SU-DHL-6 (cell line): Measurements from ENCODE around the gene MORN5.

Source experiments
- H2AFZ ChIP-seq: fragments of 200-600 bp; sonication (generic); 2 replicates; pipeline ENCODE4 v1.6.1; 2014; ENCODE audit warnings: low read depth, mild to moderate bottlenecking, moderate library complexity, mixed read lengths, antibody characterized with exemption, low read length; ENCODE audit not compliant: severe bottlenecking
- H3F3A ChIP-seq: fragments of 200-600 bp; shearing (Covaris generic); 2 replicates; pipeline ENCODE4 v1.6.0; 2016; ENCODE audit warnings: antibody characterized with exemption, mild to moderate bottlenecking; ENCODE audit not compliant: insufficient read depth
- H3K27ac ChIP-seq: fragments of 200-600 bp; sonication (generic); 2 replicates; pipeline ENCODE4 v1.5.1; 2016; ENCODE audit warnings: low read depth, mild to moderate bottlenecking, low read length, moderate library complexity, mixed read lengths
- H3K27me3 ChIP-seq: fragments of 200-600 bp; sonication (generic), shearing (Covaris generic); 2 replicates; pipeline ENCODE4 v1.6.0; 2014; ENCODE audit warnings: mild to moderate bottlenecking, low read length
- H3K36me3 ChIP-seq: fragments of 200-600 bp; sonication (generic); 2 replicates; pipeline ENCODE4 v1.6.1; 2014; ENCODE audit warnings: mild to moderate bottlenecking, low read length, mixed read lengths
- H3K4me2 ChIP-seq: fragments of 300-600, 200-600 bp; shearing (Covaris generic), sonication (generic); 2 replicates; pipeline ENCODE4 v1.6.0; 2014; ENCODE audit warnings: low read length, low read depth, mild to moderate bottlenecking; ENCODE audit not compliant: poor library complexity, severe bottlenecking
- H3K4me3 ChIP-seq: fragments of 200-600 bp; sonication (generic); 2 replicates; pipeline ENCODE4 v1.5.1; 2014; ENCODE audit warnings: antibody characterized with exemption, low read length, mild to moderate bottlenecking, mixed read lengths; ENCODE audit not compliant: insufficient read depth, poor library complexity, severe bottlenecking
- H3K79me2 ChIP-seq: fragments of 200-600 bp; sonication (generic); 2 replicates; pipeline ENCODE4 v1.6.1; 2014; ENCODE audit warnings: mild to moderate bottlenecking, low read length, moderate library complexity; ENCODE audit not compliant: insufficient read depth
- H3K9ac ChIP-seq: fragments of 200-600 bp; sonication (generic); 2 replicates; pipeline ENCODE4 v1.7.0; 2014; ENCODE audit warnings: mild to moderate bottlenecking, low read length
- H3K9me2 ChIP-seq: fragments of 200-600 bp; sonication (generic); replicated peaks from 2 replicates; pipeline ENCODE4 v1.6.1; 2014; ENCODE audit warnings: low read length; ENCODE audit not compliant: insufficient read depth
- H3K9me3 ChIP-seq: fragments of 200-600 bp; sonication (generic); 2 replicates; pipeline ENCODE4 v1.6.1; 2014; ENCODE audit warnings: low read length, mixed read lengths; ENCODE audit not compliant: insufficient read depth
- H4K20me1 ChIP-seq: fragments of 200-600 bp; sonication (generic); 2 replicates; pipeline ENCODE4 v1.6.1; 2014; ENCODE audit warnings: low read depth, mild to moderate bottlenecking, antibody characterized with exemption, low read length, moderate library complexity, mixed read lengths
- EZH2phosphoT487 ChIP-seq: fragments of 200-600 bp; sonication (generic), shearing (Covaris generic); conservative IDR thresholded peaks from 2 replicates; pipeline ENCODE4 v1.6.1; 2018; ENCODE audit warnings: mild to moderate bottlenecking, antibody characterized with exemption, low read length, moderate library complexity, mixed read lengths
- TF ChIP-seq, protein P1 (sequence below): fragments of 200-600 bp; sonication (generic); IDR thresholded peaks from one replicate; pipeline ENCODE4 v1.5.1; 2017; ENCODE audit warnings: antibody characterized with exemption, mild to moderate bottlenecking, low read length, moderate library complexity; ENCODE audit not compliant: insufficient read depth, poor library complexity, severe bottlenecking

The MORN5 gene

GRCh38 chr9:122213102-122213588, 53.4 kb downstream of the MORN5 start:
- Histone ChIP-seq H3K79me2 (no peaks in the 10 kb centered on the region), H3K9me3 (no peaks in the 10 kb centered on the region), H3K4me2 (no peak overlapping the region), H3K27me3 (no peaks in the 10 kb centered on the region), H2AFZ (no peak overlapping the region), H3K4me3 (no peak overlapping the region), H3F3A (no peaks in the 10 kb centered on the region), H3K27ac (no peak overlapping the region), H3K9me2 (no peaks in the 10 kb centered on the region), H4K20me1 (no peaks in the 10 kb centered on the region), H3K36me3 (no peaks in the 10 kb centered on the region), H3K9ac (no peak overlapping the region)
- TF ChIP-seq EZH2phosphoT487: no peak
- TF ChIP-seq, protein P1, sequence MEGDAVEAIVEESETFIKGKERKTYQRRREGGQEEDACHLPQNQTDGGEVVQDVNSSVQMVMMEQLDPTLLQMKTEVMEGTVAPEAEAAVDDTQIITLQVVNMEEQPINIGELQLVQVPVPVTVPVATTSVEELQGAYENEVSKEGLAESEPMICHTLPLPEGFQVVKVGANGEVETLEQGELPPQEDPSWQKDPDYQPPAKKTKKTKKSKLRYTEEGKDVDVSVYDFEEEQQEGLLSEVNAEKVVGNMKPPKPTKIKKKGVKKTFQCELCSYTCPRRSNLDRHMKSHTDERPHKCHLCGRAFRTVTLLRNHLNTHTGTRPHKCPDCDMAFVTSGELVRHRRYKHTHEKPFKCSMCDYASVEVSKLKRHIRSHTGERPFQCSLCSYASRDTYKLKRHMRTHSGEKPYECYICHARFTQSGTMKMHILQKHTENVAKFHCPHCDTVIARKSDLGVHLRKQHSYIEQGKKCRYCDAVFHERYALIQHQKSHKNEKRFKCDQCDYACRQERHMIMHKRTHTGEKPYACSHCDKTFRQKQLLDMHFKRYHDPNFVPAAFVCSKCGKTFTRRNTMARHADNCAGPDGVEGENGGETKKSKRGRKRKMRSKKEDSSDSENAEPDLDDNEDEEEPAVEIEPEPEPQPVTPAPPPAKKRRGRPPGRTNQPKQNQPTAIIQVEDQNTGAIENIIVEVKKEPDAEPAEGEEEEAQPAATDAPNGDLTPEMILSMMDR: no peak

DNA sequence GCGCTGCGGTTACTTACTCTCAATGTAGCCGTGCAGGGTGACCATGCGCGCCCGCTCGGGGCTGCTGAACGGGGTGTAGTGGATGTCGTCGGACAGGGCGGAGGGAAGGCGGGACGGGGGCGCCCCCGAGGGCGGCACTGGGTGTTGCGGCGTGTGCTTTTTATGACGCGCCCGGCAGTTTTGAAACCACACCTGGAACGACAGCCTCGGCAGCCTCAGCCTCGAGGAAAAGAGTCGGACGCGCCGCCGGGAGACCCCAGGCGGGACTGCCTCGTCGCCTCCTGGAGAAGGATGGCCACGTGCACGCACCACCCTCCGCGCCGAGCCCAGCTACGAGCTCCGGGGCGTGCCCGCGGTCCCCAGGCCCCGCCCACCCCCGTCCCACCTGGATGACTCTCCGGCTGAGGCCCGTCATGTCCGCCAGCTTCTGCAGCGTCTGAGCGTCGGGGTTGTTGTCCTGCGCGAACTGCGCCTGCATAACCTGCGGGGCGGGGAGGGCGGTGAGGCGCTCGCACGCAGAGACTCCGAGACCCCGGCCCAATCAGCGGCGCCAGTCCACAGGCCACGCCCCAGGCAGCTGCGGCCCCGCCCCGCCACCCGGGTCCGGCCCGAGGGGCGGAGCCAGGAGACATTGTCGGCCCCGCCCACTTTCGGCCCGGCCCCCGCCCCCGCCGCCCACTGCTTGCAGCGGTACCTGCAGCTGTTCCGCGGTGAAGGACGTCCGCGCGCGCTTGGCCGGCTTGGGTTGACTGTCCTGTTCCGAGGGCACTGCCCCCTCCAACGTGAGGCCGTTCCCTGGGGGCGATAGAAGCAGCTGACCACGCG, 54.1 kb downstream of the MORN5 start:
- Histone ChIP-seq H3K9me2 (no peaks in the 10 kb centered on the region), H3F3A (no peaks in the 10 kb centered on the region), H4K20me1 (no peaks in the 10 kb centered on the region), H3K79me2 (no peaks in the 10 kb centered on the region), H3K9ac (no peak overlapping the region), H3K4me3 (no peak overlapping the region), H3K9me3 (no peaks in the 10 kb centered on the region), H3K27me3 (no peaks in the 10 kb centered on the region), H3K36me3 (no peaks in the 10 kb centered on the region), H3K4me2 (no peak overlapping the region), H2AFZ (no peak overlapping the region), H3K27ac (no peak overlapping the region)
- TF ChIP-seq EZH2phosphoT487: no peak
- TF ChIP-seq, protein P1: no peak

DNA sequence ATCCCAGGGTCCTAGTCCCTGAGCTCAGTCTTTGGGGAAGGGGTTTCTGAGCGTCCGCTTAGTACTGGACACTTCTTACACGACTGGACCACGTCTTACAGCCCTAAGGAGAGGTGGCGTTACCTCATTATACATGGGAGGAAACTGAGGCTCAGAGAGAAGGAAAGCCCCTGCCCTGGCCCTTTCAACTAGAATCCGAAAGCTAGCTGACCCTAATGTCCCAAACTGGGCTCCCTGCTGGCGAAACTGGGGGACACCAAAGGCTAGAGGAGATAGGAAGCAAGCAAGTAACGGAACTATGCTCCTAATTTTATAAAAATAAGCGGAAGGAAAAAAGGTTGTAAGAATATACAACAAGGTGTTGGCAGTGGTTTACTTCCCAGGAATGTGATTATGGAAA, 54.8 kb downstream of the MORN5 start:
- Histone ChIP-seq H3K9me2 (no peaks in the 10 kb centered on the region), H3F3A (no peaks in the 10 kb centered on the region), H3K27ac (no peak overlapping the region), H3K4me2 (no peak overlapping the region), H3K79me2 (no peaks in the 10 kb centered on the region), H3K36me3 (no peaks in the 10 kb centered on the region), H3K4me3 (no peak overlapping the region), H3K9ac (no peak overlapping the region), H2AFZ (no peak overlapping the region), H4K20me1 (no peaks in the 10 kb centered on the region), H3K27me3 (no peaks in the 10 kb centered on the region), H3K9me3 (no peaks in the 10 kb centered on the region)
- TF ChIP-seq, protein P1: no peak
- TF ChIP-seq EZH2phosphoT487: no peak
